Stimulated activated CD4-positive, alpha-beta T cell treated with anti-CD3 and anti-CD28 coated beads, Interleukin-12 subunit alpha, Interleukin-12 subunit beta, amount 100 ng/mL, for 4 hours (primary cell): ENCODE measurements around the gene UBXN2A.
"Not testable (repeated sequence)": the region's sequence is repeated elsewhere in the genome, so short reads cannot be mapped to it uniquely, and the experiment has no call there.

Experiments
- DNase-seq: peaks from one replicate; pipeline ENCODE4 v3.0.0-alpha.2; 2020

Gene UBXN2A

GRCh38 chr2:23943666-23944065, 3.4 kb downstream of the UBXN2A start:
- DNase-seq, result no peak

- DNase-seq, result no peak
These were observed 4.3 kb downstream of the UBXN2A start for GRCh38 chr2:23944527-23944926.

GRCh38 chr2:23944976-23945375, 4.7 kb downstream of the UBXN2A start:
- DNase-seq, result no peak

- DNase-seq, result no peak
These were observed 7.1 kb downstream of the UBXN2A start for GRCh38 chr2:23947350-23947749.

- DNase-seq, result not testable (repeated sequence)
These were observed 12.3 kb downstream of the UBXN2A start for GRCh38 chr2:23952558-23952957.

GRCh38 chr2:23953625-23954024, 13.4 kb downstream of the UBXN2A start:
- no peak for DNase-seq

GRCh38 chr2:23954325-23955014, 14.2 kb downstream of the UBXN2A start:
- no peak for DNase-seq

GRCh38 chr2:23967846-23968245, 27.6 kb downstream of the UBXN2A start:
- no peak for DNase-seq

GRCh38 chr2:23976883-23977282, 36.6 kb downstream of the UBXN2A start:
- no peak for DNase-seq

- DNase-seq, result no peak
These were observed 48.1 kb downstream of the UBXN2A start for GRCh38 chr2:23988371-23988770.

GRCh38 chr2:23992931-23993330, 52.7 kb downstream of the UBXN2A start:
- no peak for DNase-seq

GRCh38 chr2:23993736-23994269, 53.5 kb downstream of the UBXN2A start:
- DNase-seq, result no peak

GRCh38 chr2:23994567-23994966, 54.3 kb downstream of the UBXN2A start:
- DNase-seq, result no peak

- no peak for DNase-seq
These were observed 67.4 kb downstream of the UBXN2A start for GRCh38 chr2:24007693-24008092.

GRCh38 chr2:24008672-24009366, 68.6 kb downstream of the UBXN2A start:
- no peak for DNase-seq

- no peak for DNase-seq
These were observed 69.1 kb downstream of the UBXN2A start for GRCh38 chr2:24009367-24009679.

GRCh38 chr2:24009680-24010476, 69.6 kb downstream of the UBXN2A start, which contains the start of gene MFSD2B:
TSS of gene MFSD2B (plus strand) at chr2:24010085. CDS start at chr2:24010097, 12 bp downstream.
- no peak for DNase-seq

GRCh38 chr2:24010477-24011249, 70.4 kb downstream of the UBXN2A start:
- no peak for DNase-seq

- DNase-seq, result no peak
These were observed 71.2 kb downstream of the UBXN2A start for GRCh38 chr2:24011250-24012104.

- no peak for DNase-seq
These were observed 72.4 kb downstream of the UBXN2A start for GRCh38 chr2:24012521-24013188.

GRCh38 chr2:24014902-24015301, 74.6 kb downstream of the UBXN2A start:
- DNase-seq, result not testable (repeated sequence)
